Progenitor cell of endocrine pancreas (in vitro differentiated cells): Measurements from ENCODE around the gene SMIM3. TPM values are rescaled to one million over a fixed set of nuclear protein-coding genes. Genes with fewer than 3 reads are reported as not detected.
"Not testable (repeated sequence)": the region's sequence is repeated elsewhere in the genome, so short reads cannot be mapped to it uniquely, and the experiment has no call there.

Experiments
- DNase-seq: peaks from one replicate; pipeline ENCODE4 v3.0.0; 2021; ENCODE audit warnings: low spot score; ENCODE audit not compliant: unreplicated experiment
- H3K27ac Mint-ChIP-seq: 2 replicates; pipeline ENCODE4 v1.8.0; 2021; ENCODE audit warnings: mild to moderate bottlenecking, moderate library complexity, mixed read lengths
- H3K27me3 Mint-ChIP-seq: 2 replicates; pipeline ENCODE4 v1.8.0; 2021; ENCODE audit warnings: mixed read lengths
- H3K36me3 Mint-ChIP-seq: 2 replicates; pipeline ENCODE4 v1.8.0; 2022; ENCODE audit warnings: mixed read lengths; ENCODE audit not compliant: insufficient read depth
- H3K4me1 Mint-ChIP-seq: 2 replicates; pipeline ENCODE4 v1.8.0; 2021; ENCODE audit warnings: low read depth, mixed read lengths
- H3K4me3 Mint-ChIP-seq: 2 replicates; pipeline ENCODE4 v1.8.0; 2021; ENCODE audit warnings: low read depth, mild to moderate bottlenecking, moderate library complexity, mixed read lengths
- H3K9me3 Mint-ChIP-seq: 2 replicates; pipeline ENCODE4 v1.8.0; 2021; ENCODE audit warnings: low read depth, mixed read lengths
- CTCF ChIP-seq: fragments of 200-600 bp; sonication (generic); IDR thresholded peaks from one replicate; pipeline ENCODE4 v1.5.0; 2021; ENCODE audit warnings: antibody characterized with exemption, mild to moderate bottlenecking; ENCODE audit not compliant: unreplicated experiment
- total RNA-seq: library from RNA; stranded (reverse); gene quantifications from 2 replicates; pipeline ENCODE4 v1.2.1, GENCODE V29; 2021

SMIM3 gene
- total RNA-seq, 1 donor from 2014 or later = 11.5 TPM

GRCh38 chr5:150829744-150830143 is 51.2 kb downstream of the SMIM3 start:
- H3K27me3 Mint-ChIP-seq = peaks cover 7% of the 10 kb centered on the region
- H3K27ac Mint-ChIP-seq = no peak overlapping the region
- H3K4me3 Mint-ChIP-seq = no peak overlapping the region
- peaks cover 1% of the 10 kb centered on the region for H3K36me3 Mint-ChIP-seq
- H3K4me1 Mint-ChIP-seq = no peaks in the 10 kb centered on the region
- no peak for TF ChIP-seq CTCF
- no peak for DNase-seq
- peaks cover 23% of the 10 kb centered on the region for H3K9me3 Mint-ChIP-seq

GRCh38 chr5:150831821-150832220 is 53.3 kb downstream of the SMIM3 start:
- H3K27me3 Mint-ChIP-seq, H3K4me1 Mint-ChIP-seq, H3K27ac Mint-ChIP-seq, DNase-seq, H3K4me3 Mint-ChIP-seq, H3K36me3 Mint-ChIP-seq: not testable (repeated sequence)
- H3K9me3 Mint-ChIP-seq = peaks cover 23% of the 10 kb centered on the region

- TF ChIP-seq CTCF = no peak
- H3K9me3 Mint-ChIP-seq = peaks cover 15% of the 10 kb centered on the region
- no peak overlapping the region for H3K27ac Mint-ChIP-seq
- H3K27me3 Mint-ChIP-seq = peaks cover 24% of the 10 kb centered on the region
- DNase-seq = no peak
- H3K4me3 Mint-ChIP-seq = no peak overlapping the region
- no peaks in the 10 kb centered on the region for H3K4me1 Mint-ChIP-seq
- H3K36me3 Mint-ChIP-seq = peaks cover under 1% of the 10 kb centered on the region
Observed at GRCh38 chr5:150836064-150836463, 57.5 kb downstream of the SMIM3 start.

- H3K4me1 Mint-ChIP-seq = no peaks in the 10 kb centered on the region
- H3K9me3 Mint-ChIP-seq = peaks cover 12% of the 10 kb centered on the region
Observed at GRCh38 chr5:150836703-150837102, 58.1 kb downstream of the SMIM3 start.

GRCh38 chr5:150845185-150845859 is 66.8 kb downstream of the SMIM3 start:
- H3K27me3 Mint-ChIP-seq = peaks cover 20% of the 10 kb centered on the region
- not testable (repeated sequence) for DNase-seq, H3K36me3 Mint-ChIP-seq, H3K4me1 Mint-ChIP-seq, H3K4me3 Mint-ChIP-seq, H3K27ac Mint-ChIP-seq, H3K9me3 Mint-ChIP-seq

More at GRCh38 chr5:150836703-150837102, 58.1 kb downstream of the SMIM3 start:
- H3K27ac Mint-ChIP-seq = no peak overlapping the region
- no peak for DNase-seq
- H3K4me3 Mint-ChIP-seq = no peak overlapping the region
- H3K27me3 Mint-ChIP-seq = peaks cover 27% of the 10 kb centered on the region
- TF ChIP-seq CTCF = no peak
- no peaks in the 10 kb centered on the region for H3K36me3 Mint-ChIP-seq

GRCh38 chr5:150846308-150846653 is 67.7 kb downstream of the SMIM3 start, which contains the start of gene IRGM:
IRGM (plus strand) TSS chr5:150846521; CDS start chr5:150848124, 1,603 bp downstream.
- peaks cover 20% of the 10 kb centered on the region for H3K27me3 Mint-ChIP-seq
- H3K9me3 Mint-ChIP-seq, H3K4me3 Mint-ChIP-seq, H3K36me3 Mint-ChIP-seq, H3K27ac Mint-ChIP-seq, DNase-seq, H3K4me1 Mint-ChIP-seq: not testable (repeated sequence)

Other genes starting within 250 kb of the SMIM3 start
- 1.4 and 1.5 TPM in 2 replicates for gene SYNPO, start 138.1 kb upstream of the SMIM3 start, total RNA-seq
- 2.9 and 3.1 TPM in 2 replicates for gene MYOZ3, start 117.5 kb upstream of the SMIM3 start, total RNA-seq
- 58.1 and 59.1 TPM in 2 replicates for gene RBM22, start 77.7 kb upstream of the SMIM3 start, total RNA-seq
- gene DCTN4, start 19.7 kb upstream of the SMIM3 start, total RNA-seq = 68.6 and 73.3 TPM in 2 replicates
- not detected in 2 replicates for gene IRGM, start 67.8 kb downstream of the SMIM3 start, total RNA-seq
- 17.2 and 18.6 TPM in 2 replicates for gene ZNF300, start 126.2 kb downstream of the SMIM3 start, total RNA-seq
- 28.2 and 34.1 TPM in 2 replicates for gene GPX3, start 241.8 kb downstream of the SMIM3 start, total RNA-seq